ENCODE measurements around the gene HLA-G.

Gene HLA-G

DNA sequence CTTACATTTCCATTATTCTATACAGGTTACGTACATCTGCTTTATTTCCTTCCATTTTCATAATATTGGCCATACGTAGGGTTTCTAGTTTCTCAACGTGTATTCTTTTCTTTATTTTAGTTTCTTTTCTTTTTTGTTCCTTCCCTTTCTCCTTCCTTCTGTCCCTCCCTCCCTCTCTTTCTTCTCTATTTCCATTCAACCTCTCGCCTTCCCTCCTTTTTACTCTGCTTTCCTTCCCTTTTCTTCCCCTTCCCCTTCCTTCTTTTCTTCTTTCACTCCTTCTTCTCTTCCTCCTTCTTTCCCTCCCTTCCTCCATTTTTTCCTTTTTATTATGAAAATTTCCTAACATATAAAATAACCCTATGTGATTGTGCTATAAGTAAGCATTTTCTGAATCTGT lies 8.7 kb upstream of the HLA-G start:
- no peak for DNase-seq

DNA sequence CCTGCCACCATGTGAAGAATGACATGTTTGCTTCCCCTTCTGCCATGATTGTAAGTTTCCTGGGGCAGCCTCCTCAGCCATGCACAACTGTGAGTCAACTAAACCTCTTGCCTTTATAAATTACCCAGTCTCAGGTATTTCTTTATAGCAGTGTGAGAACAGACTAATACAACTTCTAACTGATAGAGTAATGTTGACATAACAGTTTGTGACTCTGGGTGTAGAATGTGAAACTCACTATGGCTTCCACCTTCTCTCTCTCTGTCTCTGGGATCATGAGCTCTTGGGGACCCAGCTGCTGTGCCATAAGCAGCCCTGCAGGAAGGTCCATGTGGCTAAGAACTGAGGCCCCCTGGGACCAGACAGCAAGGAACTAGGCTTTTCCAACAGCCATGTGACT lies 3.5 kb upstream of the HLA-G start:
- no peak for DNase-seq

GRCh38 chr6:29825848-29826247 lies 1.8 kb upstream of the HLA-G start:
- no peak for DNase-seq

DNA sequence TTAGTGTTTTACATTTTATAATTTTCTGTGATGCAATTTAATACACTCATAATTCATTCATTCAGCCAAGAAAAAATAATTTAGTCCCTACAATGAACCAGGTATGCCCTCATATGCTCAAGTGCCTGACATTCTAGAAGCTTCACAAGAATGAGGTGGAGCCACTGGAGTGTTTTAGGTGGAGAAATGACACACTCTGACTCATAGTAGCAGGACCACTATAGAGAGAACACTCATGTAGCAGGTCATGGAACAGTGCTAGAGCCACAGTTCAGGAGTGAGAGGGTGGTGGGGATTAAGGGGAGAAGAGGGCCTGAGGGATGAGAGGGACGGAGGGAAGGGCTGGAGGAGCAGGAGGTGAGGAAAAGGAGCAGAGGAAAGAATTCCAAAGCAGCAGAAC lies 1.4 kb upstream of the HLA-G start:
- no peak for DNase-seq

GRCh38 chr6:29828471-29828797 lies 809 bp downstream of the HLA-G start:
- DNase-seq, result no peak

DNA sequence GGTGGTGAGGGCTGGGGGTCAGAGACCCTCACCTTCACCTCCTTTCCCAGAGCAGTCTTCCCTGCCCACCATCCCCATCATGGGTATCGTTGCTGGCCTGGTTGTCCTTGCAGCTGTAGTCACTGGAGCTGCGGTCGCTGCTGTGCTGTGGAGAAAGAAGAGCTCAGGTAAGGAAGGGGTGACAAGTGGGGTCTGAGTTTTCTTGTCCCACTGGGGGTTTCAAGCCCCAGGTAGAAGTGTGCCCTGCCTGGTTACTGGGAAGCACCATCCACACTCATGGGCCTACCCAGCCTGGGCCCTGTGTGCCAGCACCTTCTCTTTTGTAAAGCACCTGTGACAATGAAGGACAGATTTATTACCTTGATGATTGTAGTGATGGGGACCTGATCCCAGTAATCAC lies 2.1 kb downstream of the HLA-G start:
- DNase-seq, result no peak

DNA sequence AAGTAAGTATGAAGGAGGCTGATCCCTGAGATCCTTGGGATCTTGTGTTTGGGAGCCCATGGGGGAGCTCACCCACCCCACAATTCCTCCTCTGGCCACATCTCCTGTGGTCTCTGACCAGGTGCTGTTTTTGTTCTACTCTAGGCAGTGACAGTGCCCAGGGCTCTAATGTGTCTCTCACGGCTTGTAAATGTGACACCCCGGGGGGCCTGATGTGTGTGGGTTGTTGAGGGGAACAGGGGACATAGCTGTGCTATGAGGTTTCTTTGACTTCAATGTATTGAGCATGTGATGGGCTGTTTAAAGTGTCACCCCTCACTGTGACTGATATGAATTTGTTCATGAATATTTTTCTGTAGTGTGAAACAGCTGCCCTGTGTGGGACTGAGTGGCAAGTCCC lies 2.8 kb downstream of the HLA-G start:
- no peak for DNase-seq

- no peak for DNase-seq
Observed at GRCh38 chr6:29831776-29832175, 4.2 kb downstream of the HLA-G start.

GRCh38 chr6:29834564-29835436 lies 7.2 kb downstream of the HLA-G start:
- DNase-seq, result no peak

GRCh38 chr6:29839917-29840316 lies 12.3 kb downstream of the HLA-G start:
- DNase-seq, result no peak

- no peak for DNase-seq
Observed at GRCh38 chr6:29841030-29841429, 13.4 kb downstream of the HLA-G start.

GRCh38 chr6:29845405-29846006 lies 17.9 kb downstream of the HLA-G start:
- DNase-seq, result no peak

DNA sequence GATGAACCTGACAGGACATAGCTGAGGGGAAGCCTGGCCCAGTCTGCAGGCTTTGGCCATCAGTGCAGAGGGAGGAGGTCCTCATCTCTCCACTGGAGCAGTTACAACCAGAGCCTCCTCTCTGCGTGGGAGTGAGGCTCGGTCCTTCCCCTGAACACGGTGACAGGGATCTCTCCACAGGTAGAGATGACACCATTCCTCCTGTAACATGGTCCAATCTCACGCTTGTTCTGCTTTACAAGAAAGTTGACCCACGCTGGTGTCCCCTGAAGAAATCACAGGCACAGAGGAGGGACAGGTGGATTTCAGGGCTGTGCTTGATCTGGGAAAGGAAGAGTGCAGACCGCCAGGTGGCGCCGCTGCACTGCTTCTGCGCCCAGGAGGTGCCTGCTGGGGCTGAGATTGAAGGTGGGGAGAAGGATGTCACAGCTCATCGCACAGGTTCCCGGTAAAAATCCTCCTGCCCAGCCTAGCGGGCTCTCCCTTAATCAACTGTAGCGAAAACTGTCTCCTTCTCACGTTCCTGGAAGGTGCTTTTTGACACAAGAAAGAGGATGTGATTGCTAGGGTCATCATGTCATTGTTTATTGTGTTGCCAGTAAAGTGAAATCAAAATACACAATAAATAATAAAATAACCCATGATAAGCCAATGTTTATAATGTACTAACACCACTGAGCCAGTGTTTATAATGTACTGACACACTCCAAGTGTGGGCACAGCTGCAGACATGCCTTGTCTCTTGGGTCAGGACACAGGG lies 20.4 kb downstream of the HLA-G start:
- DNase-seq, result peak; percentile 15

GRCh38 chr6:29850011-29850553 lies 22.5 kb downstream of the HLA-G start:
- no peak for DNase-seq

- DNase-seq, result no peak
Observed at GRCh38 chr6:29851190-29851589, 23.6 kb downstream of the HLA-G start.

GRCh38 chr6:29853245-29853644 lies 25.6 kb downstream of the HLA-G start:
- no peak for DNase-seq

DNA sequence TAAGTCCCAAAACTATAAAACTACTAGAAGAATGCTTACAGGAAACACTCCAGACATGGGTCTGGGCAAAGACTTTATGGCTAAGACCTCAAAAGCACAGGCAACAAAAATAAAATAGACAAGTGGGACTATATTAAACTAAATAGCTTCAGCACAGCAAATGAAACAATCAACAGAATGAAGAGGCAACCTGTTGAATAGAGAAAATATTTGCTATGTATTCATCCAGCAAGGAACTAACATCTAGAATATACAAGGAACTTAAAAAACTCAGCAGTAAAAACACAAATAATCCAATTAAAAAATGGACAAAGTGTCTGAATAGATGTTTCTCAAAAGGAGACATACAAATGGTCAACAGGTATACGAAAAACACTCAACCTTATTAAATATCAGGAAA lies 30.4 kb downstream of the HLA-G start:
- no peak for DNase-seq

DNA sequence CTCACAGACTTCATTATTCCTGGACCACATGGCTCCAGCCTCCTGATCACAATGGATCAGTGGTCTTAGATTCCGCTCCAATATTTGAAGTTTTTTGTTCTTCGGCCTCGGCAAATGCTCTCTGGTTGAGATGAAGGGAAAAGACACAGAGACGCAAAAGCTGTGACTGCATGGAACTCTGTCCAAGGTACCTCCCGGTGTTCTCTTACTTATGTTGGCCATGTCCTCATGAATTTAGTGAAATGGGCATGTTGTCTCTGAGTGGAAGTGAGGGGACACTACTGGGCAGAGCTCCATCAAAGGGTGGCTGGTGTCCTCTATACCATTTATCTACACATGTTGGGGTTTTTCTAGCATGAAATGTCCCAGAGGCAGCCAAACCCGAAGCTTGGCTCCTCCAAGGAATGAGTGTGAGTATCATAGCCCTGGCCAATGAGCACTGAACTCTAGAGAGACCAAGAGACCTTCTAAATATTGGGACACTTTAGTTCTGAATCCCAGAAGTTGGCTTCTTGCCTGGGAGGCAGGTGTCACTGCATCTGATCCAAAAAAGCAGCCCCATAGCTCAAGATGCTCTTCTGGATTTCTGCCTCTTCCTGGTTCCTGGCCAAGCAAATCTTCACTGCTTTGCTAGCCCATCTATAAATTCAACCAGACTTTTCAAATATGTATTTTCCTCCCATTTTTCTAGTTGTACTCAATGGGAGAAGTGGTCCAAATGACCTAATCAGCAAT lies 34.1 kb downstream of the HLA-G start:
- no peak for DNase-seq

- DNase-seq, result no peak
Observed at GRCh38 chr6:29864037-29864810, 36.6 kb downstream of the HLA-G start.

GRCh38 chr6:29865631-29866030 lies 38.0 kb downstream of the HLA-G start:
- DNase-seq, result no peak

DNA sequence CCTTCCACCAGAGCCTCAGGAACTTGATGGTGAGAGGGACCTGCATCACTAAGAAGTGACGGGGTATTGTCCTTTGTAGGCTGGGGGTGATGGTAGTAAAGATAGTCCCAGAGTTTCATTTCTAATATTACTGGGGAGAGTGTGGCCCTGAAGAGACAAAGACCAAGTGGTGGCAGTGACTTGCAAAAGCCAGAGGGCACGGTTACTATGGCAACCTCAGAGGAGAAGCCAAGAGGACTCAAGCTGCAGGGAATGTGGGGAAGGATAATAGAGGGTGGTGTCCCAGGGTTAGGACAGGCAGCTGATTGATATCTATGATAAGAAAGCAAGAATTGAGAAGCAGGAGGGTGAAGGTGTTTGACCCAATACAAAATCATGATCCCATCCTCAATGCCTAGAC lies 42.5 kb downstream of the HLA-G start:
- no peak for DNase-seq

GRCh38 chr6:29872791-29873190 lies 45.2 kb downstream of the HLA-G start:
- no peak for DNase-seq
